HG03064 (cell line): ENCODE results near the gene FNDC3B.

Experiments
- ATAC-seq: cut with Tn5 transposase; IDR thresholded peaks from one replicate; pipeline ENCODE4 v1.9.1; 2021; ENCODE audit warnings: low read depth; ENCODE audit not compliant: unreplicated experiment

FNDC3B gene

GRCh38 chr3:172203522-172204258, 164.3 kb downstream of the FNDC3B start:
- ATAC-seq: no peak

- ATAC-seq: no peak
Measured at GRCh38 chr3:172204716-172205115, 165.3 kb downstream of the FNDC3B start.

DNA sequence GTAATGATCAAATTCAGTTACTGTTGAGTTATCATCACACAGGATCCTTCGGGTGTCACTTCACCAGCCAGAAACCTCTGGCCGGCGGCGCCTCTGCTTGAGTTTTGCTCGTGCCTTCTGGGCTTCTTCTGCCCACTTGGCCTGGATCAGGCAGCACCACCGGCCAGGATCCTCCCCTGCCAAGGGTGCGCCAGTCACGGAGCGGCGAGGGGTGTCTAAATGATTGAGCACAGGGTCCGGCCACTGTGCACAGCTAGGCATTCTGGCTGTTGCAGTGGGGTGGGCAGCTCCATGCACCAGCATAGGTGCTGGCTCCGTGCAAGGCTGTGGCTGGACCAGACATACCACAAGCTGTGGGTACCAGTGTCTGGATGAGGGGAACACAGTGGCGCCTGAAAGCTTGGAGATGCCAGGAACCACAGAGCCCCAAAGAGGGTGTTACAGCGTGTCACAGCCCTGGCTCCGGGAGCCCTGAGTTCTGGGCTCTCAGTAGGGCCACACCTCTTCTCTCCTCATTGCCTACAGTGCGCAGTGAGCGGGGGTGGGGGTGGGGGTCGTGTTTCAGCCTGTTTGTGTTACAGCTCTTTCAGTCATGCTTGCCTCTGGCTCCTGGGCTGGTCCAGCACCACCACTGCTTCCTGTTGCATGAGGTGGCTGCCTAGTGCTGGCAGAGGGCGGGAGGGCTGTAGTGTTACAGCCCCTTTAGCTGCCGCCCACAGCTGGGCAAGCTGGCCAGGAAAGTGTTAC, 169.4 kb downstream of the FNDC3B start:
- no peak for ATAC-seq

DNA sequence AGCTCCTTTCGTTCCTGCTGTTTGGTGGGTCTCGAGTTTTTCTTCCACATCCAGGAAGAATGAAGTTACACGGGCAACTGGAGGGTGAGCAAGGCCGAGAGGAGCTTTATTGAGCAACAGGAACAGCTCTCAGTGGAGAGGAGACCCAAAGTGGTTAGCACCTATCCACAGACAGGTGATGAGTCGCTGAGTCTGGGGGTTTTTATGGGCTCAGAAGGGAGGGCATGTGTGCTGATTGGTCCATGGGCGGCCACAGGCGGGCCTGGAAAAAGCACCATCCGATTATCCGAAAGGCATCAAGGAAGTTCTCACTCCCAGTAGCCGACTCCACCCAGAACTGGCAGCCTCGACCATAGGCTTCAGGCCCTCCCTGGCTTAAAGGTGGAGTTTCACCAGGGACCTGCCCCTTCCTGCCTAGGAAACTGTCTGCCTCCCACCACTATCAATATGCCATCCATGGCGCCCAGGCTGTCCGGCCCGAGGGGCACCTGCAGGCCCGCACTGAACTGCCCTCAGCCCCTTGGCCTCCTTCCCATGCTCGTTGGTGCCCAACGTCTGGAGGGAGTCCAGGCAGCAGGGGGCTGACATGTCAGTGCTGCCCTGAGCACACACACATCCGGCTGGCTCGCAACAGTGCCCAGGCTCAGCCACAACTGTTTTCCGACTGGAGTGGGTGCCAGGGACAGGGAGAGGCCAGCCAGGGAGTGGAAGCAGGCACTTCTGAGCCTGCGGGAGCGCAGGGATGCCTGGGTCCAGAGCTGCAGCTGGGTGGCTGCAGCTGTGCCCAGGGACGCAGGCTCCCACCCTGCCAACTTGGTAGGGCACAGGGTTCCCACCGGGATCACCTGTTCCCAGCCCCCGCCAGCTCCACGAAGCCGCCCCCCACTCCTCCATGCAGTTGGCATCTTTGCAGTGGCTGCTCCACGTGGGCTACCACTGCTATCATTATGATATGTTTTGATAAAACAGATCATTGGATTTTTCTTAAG, 170.2 kb downstream of the FNDC3B start:
- no peak for ATAC-seq

- ATAC-seq: no peak
Measured at GRCh38 chr3:172210355-172210754, 171.0 kb downstream of the FNDC3B start.

DNA sequence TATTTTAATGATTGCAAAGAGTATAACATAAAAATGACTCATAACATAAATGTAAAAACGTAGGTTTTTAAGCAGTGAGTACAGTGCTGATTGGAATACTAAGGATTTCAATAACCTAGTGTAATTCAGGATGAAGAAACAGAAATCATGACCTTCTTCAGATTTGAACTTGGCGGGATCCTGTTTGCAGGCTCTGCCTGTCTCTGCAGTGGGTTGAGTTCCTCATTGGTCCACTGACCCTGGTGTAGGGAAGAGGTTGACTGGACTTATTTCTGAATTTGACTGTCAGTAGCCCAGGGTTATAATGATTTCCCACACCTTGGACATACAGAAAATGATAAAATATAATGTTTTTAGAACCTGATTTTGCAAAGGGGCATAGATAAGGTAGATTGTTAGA, 171.7 kb downstream of the FNDC3B start:
- no peak for ATAC-seq

DNA sequence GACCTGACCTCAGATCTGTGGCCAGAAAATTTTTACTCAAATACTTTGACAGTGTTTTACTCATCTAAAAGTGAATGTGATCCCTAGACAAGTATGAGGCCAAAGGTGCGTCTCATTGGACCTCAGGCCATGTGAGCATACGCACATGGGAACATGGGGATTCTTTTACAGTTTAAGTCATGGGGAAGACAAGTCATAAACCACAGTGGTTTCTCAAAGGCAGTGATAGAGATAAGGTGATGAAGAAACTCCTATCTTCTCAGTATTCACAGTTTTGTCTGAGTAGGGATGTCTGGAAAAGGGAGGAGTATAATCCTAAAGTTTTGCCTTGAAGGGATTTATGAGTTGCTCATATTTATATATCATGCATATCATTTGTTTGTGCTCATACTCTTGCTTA, 173.8 kb downstream of the FNDC3B start:
- no peak for ATAC-seq

- no peak for ATAC-seq
Measured at GRCh38 chr3:172213904-172214303, 174.5 kb downstream of the FNDC3B start.

- ATAC-seq: no peak
Measured at GRCh38 chr3:172216267-172216666, 176.9 kb downstream of the FNDC3B start.

GRCh38 chr3:172216911-172217310, 177.5 kb downstream of the FNDC3B start:
- ATAC-seq: no peak

GRCh38 chr3:172217877-172218276, 178.5 kb downstream of the FNDC3B start:
- no peak for ATAC-seq

- no peak for ATAC-seq
Measured at GRCh38 chr3:172218350-172219323, 179.3 kb downstream of the FNDC3B start.

- no peak for ATAC-seq
Measured at GRCh38 chr3:172219750-172220149, 180.4 kb downstream of the FNDC3B start.

DNA sequence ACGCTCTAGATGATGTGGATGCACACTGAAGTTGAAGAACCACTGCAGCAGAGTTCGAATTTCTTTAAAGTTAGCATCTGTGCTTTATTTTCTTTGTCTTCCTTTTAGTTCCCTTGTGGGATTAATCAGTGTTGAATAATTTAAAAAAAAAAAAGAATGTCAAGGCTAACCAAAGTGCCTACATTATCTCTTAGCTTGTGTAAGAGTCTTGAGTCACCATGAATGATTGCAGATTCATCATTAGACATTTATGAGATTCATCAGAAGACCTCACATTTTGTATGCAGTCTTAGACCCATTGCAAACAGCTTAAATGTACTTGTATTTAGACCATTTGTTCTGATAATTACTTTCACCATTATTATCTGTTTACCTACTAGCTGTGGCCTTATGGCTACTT, 182.2 kb downstream of the FNDC3B start:
- ATAC-seq: no peak

DNA sequence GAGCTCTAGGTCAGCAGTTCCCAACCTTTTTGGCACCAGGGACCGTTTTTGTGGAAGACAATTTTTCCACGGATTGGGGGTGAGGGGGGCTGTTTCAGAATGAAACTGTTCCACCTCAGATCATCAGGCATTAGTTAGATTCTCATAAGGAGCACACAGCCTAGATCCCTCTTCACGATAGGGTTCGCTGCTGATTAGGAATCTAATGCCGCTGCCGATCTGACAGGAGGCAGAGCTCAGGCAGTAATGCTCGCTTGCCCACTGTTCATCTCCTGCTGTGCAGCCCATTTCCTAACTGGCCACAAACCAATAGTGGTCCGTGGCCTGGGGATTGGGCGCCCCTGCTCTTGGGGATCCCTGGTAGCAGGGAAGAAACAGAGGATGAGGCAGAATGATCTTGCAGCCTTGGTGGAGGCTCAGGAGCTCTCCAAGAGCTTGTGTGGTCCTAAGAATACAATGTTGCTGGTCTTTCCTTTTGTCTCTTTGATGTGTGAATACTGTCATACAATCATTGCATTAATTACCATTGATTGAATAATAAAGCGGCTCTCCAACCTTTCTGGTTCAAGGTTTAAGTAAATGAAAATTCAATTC, 183.2 kb downstream of the FNDC3B start:
- no peak for ATAC-seq

DNA sequence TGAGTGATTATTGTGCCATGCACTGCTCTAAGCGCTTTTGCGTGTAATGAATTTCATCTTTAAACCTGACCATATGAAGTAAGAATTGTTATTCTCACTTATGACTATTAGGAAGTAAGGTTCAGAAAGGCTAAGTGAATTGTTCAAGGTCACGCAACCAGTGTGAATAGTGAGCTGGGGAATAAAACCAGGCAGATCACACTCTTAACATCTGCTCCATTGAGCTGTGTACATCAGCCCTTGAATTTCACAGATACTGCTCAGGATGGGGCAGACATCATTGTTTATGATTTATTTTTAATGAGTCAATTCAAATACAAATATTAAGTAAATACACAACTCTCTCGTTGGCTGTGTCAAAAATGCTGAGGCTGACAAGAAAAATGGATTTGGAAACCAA, 184.5 kb downstream of the FNDC3B start:
- ATAC-seq: no peak

DNA sequence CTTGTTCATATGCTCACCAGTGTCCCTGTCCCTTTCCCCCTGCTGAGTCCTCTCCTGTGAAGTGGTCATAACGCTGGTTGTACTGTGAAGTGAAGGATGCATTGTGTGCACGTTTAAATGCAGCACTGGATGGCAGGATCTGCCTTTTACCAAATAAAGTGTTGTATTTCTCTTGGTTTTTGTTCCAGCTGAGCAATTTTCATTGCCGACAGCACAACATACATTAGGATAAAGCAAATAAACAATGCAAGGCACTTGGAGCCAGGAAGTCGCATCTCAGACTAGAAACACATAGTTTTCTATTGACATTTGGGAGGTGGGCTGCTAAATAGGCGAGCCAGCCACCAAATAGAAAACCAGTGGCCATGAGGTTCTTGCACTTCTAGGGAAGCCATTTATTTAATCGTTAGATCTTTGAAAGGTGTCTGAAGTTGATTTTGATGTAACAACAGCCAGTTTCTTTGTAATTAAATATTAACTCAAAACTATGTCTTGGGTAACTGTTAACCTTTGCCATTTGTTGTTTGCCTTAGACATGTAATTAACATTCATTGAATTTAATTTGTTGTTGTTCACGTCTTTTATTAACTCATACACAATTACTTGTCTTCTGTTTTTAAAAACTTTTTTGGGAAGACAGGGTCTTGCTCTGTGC, 185.3 kb downstream of the FNDC3B start:
- ATAC-seq: no peak

DNA sequence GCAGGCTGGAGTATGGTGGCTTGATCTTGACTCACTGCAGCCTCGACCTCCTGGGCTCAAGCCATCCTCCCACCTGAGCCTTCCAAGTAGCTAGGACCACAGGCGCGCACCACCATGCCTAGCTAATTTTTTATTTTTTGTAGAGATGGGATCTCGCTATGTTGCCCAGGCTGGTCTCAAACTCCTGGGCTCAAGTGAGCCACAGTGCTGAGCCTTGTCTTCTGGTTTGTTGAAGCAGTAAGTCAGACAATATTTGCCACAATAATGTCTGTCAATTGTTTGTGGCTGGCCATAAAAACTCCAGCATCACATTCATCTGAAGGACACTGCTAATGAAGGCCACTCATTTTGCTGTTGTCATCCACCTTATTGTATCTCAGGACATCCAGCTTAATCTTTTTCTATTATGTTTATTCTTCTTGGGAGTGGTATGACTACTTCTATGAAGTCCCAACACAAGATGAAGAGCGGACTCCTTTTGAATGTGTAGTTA, 185.9 kb downstream of the FNDC3B start:
- no peak for ATAC-seq

- no peak for ATAC-seq
Measured at GRCh38 chr3:172226831-172227230, 187.5 kb downstream of the FNDC3B start.
